Thoracic aorta (tissue), 2 donors: ENCODE results near the gene PTPRO. TPM values are rescaled to one million over a fixed set of nuclear protein-coding genes. Genes with fewer than 3 reads are reported as not detected.

Source experiments
- ATAC-seq: fragments of 150-250 bp; one replicate; pipeline ENCODE4 v1.8.0; 2017; ENCODE audit warnings: low read depth; ENCODE audit not compliant: insufficient number of reproducible peaks, low FRiP score
- DNase-seq: peaks from one replicate; pipeline ENCODE4 v3.0.0-alpha.2; 2020; ENCODE audit warnings: low spot score
- H3K27ac ChIP-seq, 2 donors: fragments of 200-600 bp; sonication (generic); 1 replicate in 1 of 2; 2 replicates in 1 of 2; pipeline ENCODE4 v1.5.1; 2016; ENCODE audit warnings: mild to moderate bottlenecking in 2 of 2, moderate library complexity in 2 of 2
- H3K27me3 ChIP-seq: fragments of 200-600 bp; sonication (generic); replicated peaks from 2 replicates; pipeline ENCODE4 v1.6.0; 2016; ENCODE audit warnings: mild to moderate bottlenecking; ENCODE audit not compliant: insufficient read depth
- H3K36me3 ChIP-seq: fragments of 200-600 bp; sonication (generic); one replicate; pipeline ENCODE4 v1.5.1; 2016
- H3K4me1 ChIP-seq, 2 donors: fragments of 200-600 bp; sonication (generic); 1 replicate in 1 of 2; 2 replicates in 1 of 2; pipeline versions ENCODE4 v1.5.1 to v1.6.0; 2016; ENCODE audit warnings: low read depth in 2 of 2, mild to moderate bottlenecking in 1 of 2; ENCODE audit not compliant: control insufficient read depth in 1 of 2
- H3K4me3 ChIP-seq: fragments of 200-600 bp; sonication (generic); 2 replicates; pipeline ENCODE4 v1.5.1; 2016; ENCODE audit warnings: mild to moderate bottlenecking
- H3K9me3 ChIP-seq: fragments of 200-600 bp; sonication (generic); 2 replicates; pipeline ENCODE4 v1.5.1; 2016
- total RNA-seq, 2 donors: library from RNA; depleted of rRNA; stranded (reverse); fragments of >200 nt; gene quantifications; one replicate each; pipeline versions ENCODE4 v1.1.0 to v1.2.3, GENCODE V29; 2016
- TF ChIP-seq, protein P1 (sequence below): fragments of 200-600 bp; sonication (generic); IDR thresholded peaks from one replicate; pipeline ENCODE4 v1.5.1; 2019; ENCODE audit warnings: antibody characterized with exemption

PTPRO gene
- total RNA-seq, 2 donors from 2014 or later: 11.9 to 19.5 TPM

- no peak for ATAC-seq
- H3K27me3 ChIP-seq: no peaks in the 10 kb centered on the region
- TF ChIP-seq, protein P1, sequence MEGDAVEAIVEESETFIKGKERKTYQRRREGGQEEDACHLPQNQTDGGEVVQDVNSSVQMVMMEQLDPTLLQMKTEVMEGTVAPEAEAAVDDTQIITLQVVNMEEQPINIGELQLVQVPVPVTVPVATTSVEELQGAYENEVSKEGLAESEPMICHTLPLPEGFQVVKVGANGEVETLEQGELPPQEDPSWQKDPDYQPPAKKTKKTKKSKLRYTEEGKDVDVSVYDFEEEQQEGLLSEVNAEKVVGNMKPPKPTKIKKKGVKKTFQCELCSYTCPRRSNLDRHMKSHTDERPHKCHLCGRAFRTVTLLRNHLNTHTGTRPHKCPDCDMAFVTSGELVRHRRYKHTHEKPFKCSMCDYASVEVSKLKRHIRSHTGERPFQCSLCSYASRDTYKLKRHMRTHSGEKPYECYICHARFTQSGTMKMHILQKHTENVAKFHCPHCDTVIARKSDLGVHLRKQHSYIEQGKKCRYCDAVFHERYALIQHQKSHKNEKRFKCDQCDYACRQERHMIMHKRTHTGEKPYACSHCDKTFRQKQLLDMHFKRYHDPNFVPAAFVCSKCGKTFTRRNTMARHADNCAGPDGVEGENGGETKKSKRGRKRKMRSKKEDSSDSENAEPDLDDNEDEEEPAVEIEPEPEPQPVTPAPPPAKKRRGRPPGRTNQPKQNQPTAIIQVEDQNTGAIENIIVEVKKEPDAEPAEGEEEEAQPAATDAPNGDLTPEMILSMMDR: no peak
- no peak for DNase-seq
- H3K9me3 ChIP-seq: peaks cover 4% of the 10 kb centered on the region
- H3K36me3 ChIP-seq: no peaks in the 10 kb centered on the region
- H3K4me3 ChIP-seq: no peak overlapping the region
- H3K27ac ChIP-seq: no peak overlapping the region
- peaks cover 5 to 15% of the 10 kb centered on the region in 2 donors for H3K4me1 ChIP-seq
Observed at GRCh38 chr12:15495746-15496145, 173.4 kb downstream of the PTPRO start.

DNA sequence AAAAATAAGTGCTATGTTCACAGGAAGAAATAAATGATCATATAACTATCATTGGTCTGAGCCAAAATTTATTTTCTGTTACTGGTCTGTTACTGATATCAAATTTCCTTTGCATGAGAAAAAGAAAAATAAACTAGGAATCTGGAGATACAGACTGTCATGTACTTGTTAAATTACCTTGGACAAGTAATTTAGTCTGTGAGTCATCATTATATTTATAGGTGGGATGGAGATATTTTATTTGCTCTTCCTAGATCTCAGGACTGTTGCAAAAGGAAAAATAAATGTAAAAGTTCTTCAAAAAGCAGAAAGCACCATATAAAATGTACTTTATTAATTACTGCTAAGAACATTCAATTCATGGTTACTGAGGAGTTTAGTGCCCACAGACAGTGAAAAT is 174.4 kb downstream of the PTPRO start:
- H3K27ac ChIP-seq: no peak overlapping the region
- no peak for DNase-seq
- TF ChIP-seq, protein P1: no peak
- H3K27me3 ChIP-seq: no peaks in the 10 kb centered on the region
- ATAC-seq: no peak
- peaks cover 4% of the 10 kb centered on the region for H3K9me3 ChIP-seq
- H3K4me1 ChIP-seq: peaks cover 5 to 15% of the 10 kb centered on the region in 2 donors
- H3K36me3 ChIP-seq: no peaks in the 10 kb centered on the region
- no peak overlapping the region for H3K4me3 ChIP-seq

- TF ChIP-seq, protein P1: no peak
- Histone ChIP-seq H3K27me3 (no peaks in the 10 kb centered on the region), H3K4me1 (peaks cover 5 to 15% of the 10 kb centered on the region in 2 donors), H3K27ac (no peak overlapping the region), H3K4me3 (peak overlapping the region; percentile 54), H3K9me3 (peaks cover 4% of the 10 kb centered on the region), H3K36me3 (no peaks in the 10 kb centered on the region)
- DNase-seq: no peak
- no peak for ATAC-seq
Observed at GRCh38 chr12:15497671-15498292, 175.5 kb downstream of the PTPRO start.

DNA sequence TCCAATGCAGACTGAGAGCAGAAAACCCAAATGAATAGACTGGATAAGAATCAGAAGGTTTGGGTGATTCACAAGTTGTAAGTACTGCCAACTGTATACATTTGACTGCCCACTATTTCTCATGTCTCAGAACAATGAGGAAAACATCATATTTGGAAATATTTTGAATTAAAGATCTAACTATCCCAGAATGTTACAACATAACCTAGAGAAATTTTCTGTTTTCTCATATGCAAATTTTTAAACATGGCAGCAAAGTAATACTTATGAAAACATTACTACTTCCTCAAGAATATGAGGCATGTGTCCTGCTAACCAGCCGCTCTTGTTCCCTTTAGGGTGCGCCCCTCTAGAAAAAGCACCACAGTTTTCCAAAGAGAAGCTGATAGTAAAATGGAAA is 179.9 kb downstream of the PTPRO start:
- Histone ChIP-seq H3K9me3 (no peaks in the 10 kb centered on the region), H3K4me3 (no peak overlapping the region), H3K27me3 (no peaks in the 10 kb centered on the region), H3K36me3 (no peaks in the 10 kb centered on the region), H3K27ac (no peak overlapping the region), H3K4me1 (peaks cover 2 to 8% of the 10 kb centered on the region in 2 donors)
- ATAC-seq (no peak), DNase-seq (no peak)
- TF ChIP-seq, protein P1: no peak

GRCh38 chr12:15505616-15506015 is 183.3 kb downstream of the PTPRO start:
- Histone ChIP-seq H3K27ac (no peak overlapping the region), H3K9me3 (no peaks in the 10 kb centered on the region), H3K27me3 (no peaks in the 10 kb centered on the region), H3K4me3 (no peak overlapping the region), H3K36me3 (no peaks in the 10 kb centered on the region), H3K4me1 (no peaks in the 10 kb centered on the region)
- no peak for DNase-seq
- no peak for ATAC-seq
- TF ChIP-seq, protein P1: no peak
